NCI-H1105 (cell line): ENCODE results near the gene SARS1.
"Not testable (repeated sequence)": the region's sequence is repeated elsewhere in the genome, so short reads cannot be mapped to it uniquely, and the experiment has no call there.

ENCODE experiments used
- DNase-seq: peaks from one replicate; lab custom pipeline; 2025; lab: John Stamatoyannopoulos, UW

The SARS1 gene

DNA sequence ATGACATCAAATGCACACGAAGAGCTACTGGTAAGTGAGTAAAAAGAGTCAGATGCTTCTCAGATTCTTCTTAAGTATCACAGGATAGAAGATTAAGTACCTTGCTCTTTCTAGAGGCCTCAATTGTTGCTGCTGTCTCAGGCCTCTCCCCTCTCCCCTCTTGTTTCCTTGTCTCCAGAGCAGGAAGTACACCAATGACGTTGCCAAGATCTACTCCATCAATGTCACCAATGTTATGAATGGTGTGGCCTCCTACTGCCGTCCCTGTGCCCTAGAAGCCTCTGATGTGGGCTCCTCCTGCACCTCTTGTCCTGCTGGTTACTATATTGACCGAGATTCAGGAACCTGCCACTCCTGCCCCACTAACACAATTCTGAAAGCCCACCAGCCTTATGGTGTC, 21.3 kb upstream of the SARS1 start:
- DNase-seq = no peak

DNA sequence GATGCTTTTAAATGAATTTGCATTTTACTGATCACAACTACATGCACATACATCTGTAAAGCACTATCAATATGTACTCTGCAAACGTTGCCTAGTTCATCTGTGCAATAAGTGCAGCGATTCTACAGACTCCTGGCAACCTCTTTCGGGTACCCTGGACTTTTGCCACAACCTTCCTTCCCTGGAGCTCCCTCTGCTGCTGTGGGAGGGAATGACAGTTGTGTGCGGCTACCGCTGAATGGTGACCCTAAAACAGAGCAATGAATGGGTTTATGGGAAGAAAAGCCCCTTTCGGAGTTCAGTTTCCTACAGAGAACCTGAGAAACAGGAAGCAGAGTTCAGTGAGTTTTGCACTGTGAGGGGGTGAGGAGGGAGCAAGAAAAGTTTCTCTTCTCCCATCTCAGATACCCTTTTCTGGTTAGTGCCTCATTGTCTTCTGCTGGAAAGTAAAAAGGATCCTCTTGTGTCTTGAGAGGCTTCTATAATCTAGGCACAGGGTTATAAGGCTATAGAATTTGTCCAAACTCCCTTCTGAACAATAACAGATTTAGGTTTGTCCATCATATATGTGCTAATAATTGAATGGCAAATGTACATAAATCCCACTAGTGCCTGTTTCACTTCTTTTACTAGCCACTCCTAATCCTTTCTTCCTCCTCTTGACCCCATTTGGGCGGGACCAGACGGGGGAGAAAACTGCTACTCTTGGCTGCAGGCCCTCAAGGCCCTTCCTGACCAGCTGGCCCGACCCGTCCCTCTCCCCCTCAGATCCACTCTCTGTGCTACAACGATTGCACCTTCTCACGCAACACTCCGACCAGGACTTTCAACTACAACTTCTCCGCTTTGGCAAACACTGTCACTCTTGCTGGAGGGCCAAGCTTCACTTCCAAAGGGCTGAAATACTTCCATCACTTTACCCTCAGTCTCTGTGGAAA, 19.8 kb upstream of the SARS1 start:
- DNase-seq = peak; percentile 21

DNA sequence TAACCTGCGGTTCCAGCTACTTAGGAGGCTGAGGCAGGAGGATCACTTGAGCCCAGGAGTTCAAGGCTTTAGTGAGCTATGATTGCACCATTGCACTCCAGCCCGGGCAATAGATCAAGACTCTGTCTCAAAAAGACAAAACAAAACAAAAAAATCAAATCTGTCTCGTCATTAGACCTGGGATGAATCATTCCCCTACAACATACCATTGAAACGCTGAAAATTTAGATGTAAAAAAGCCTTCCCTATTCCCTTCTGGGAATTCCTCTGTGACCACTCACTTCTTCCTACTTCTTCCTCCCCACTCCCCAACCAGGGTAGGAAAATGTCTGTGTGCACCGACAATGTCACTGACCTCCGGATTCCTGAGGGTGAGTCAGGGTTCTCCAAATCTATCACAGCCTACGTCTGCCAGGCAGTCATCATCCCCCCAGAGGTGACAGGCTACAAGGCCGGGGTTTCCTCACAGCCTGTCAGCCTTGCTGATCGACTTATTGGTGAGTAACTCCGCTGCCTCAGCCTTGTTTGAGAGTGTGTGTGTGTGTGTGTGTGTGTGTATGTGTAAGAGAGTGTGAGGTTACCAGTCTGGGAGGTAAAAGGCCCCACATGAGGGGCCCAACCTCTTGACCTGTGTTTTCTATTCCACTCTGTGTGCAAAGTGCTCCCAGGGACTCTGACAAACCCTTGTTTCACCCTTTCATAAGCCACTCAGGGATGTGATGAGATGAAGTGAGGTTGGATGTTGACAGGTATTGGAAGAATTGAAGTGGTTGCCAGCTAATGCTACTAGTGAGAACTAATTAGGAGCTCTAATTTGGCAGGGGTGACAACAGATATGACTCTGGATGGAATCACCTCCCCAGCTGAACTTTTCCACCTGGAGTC, 16.3 kb upstream of the SARS1 start:
- no peak for DNase-seq

DNA sequence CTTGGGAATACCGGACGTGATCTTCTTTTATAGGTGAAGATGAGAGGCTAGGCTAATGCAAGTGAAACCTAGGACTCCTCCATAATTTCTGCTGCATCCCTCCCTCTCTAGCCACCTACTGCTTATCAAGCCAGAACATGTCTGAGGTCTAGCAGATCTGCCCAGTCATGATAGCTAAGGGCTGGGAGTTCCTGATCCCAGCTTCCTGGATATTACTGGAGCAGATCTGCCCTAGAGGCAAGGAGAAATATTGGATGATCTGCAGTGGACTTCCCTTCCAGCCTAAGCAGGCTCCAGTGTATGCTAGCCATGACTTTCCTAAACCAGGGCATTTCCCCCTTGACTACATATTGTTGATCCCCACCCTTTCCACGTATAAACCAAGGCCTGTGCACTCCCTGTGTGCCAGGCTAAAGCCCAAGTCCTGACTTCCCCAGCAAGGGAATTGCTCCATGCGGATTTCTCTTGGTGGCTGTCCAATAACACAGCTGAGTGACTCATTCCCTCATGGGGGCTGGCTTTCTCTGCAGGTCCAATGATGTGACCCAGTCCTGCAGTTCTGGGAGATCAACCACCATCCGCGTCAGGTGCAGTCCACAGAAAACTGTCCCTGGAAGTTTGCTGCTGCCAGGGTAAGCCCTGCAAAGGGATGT, 15.5 kb upstream of the SARS1 start:
- no peak for DNase-seq

DNA sequence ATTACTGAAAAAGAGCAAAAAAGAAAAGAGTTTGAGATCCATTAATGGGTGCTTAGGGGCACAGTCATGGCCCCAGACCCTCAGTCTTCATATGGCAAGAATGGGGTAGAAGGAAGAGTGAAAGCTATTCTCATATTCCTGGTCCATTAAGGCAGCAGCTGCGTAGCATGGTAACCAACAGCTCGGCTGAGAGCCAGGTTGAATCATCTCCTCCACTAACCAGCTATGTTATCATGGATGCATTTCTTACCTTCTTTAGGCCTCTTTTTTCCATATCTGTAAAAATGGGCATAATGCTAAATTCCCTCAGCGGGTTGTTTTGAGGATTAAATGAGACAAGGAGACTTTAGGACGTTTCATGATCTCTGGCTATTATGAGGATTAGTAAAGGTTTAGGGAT, 15.0 kb upstream of the SARS1 start:
- DNase-seq = no peak

DNA sequence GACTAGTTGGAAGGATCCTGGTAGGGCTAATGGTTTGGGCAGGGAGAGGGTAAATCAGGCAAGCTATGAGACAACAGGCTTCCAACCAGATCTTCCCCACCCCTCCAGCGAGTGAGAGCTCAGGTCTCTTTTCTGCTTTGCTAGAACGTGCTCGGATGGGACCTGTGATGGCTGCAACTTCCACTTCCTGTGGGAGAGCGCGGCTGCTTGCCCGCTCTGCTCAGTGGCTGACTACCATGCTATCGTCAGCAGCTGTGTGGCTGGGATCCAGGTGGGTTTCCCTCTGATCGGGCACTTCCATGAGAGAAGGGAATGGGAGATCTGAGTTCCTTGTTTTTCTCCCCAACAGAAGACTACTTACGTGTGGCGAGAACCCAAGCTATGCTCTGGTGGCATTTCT, 14.0 kb upstream of the SARS1 start:
- no peak for DNase-seq

DNA sequence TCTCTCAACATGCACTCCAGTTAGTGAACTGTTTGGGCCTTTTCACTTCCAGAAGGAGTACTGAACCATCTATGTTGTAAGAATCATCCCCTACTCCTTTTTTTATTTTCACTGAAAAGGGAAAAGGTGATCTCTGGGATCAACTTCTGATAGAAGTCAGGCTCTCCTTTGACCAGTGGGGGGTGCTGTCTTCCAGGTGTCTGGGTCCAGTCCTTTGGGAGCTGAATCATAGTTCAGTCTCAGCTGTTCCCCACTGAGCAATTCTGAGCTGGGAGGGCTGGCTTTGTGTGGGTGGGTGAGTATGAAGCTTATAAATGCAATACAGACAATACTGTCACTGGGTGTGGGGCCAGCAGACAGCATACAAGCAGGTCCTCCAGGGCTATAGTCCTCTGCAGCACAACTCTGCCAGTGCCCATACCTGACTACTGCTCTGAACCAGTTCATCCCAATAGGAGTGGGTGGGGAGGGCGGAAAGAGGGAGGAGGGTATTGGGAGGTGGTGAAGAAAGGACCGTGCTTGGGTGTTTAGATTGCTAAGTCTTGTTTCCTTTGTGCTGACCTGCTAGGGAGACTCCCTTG, 12.5 kb upstream of the SARS1 start:
- DNase-seq = peak; percentile 9

DNA sequence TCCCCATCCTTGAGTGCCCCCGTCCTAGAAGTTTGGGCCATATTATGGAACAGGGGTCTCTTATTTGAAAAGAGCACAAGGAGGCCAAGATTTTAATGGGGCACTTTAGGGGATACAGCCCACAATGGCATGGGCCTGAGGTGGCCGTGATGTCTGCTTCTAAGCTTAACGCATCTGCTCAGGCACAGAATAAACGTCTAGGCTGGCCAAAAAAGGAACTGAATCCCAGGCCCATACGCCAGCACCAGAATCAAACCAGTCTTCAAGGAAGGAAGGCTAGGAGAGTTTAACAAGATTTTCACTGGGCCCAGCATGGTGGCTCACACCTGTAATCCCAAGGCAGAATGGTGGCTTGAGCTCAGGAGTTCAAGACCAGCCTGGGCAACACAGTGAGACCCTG, 9.2 kb upstream of the SARS1 start:
- no peak for DNase-seq

DNA sequence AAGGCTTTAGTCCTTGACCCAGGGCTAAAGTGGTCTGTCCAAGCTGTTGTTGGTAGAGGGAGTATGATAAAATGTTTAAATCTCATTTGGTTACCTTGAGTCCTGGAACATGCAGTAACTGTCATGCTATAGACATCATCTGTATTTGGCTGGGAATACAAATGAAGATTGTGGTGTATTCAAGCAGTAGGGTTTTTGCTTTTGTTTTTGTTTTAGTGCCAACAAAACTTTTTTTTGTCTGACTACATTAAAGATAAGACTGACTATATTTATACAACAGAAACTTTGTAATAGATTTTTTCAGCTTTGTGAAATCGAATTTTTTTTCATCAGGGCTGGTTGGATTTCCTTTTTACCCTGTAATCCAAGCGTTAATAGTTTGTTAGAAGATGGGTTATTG, 7.4 kb upstream of the SARS1 start:
- no peak for DNase-seq

DNA sequence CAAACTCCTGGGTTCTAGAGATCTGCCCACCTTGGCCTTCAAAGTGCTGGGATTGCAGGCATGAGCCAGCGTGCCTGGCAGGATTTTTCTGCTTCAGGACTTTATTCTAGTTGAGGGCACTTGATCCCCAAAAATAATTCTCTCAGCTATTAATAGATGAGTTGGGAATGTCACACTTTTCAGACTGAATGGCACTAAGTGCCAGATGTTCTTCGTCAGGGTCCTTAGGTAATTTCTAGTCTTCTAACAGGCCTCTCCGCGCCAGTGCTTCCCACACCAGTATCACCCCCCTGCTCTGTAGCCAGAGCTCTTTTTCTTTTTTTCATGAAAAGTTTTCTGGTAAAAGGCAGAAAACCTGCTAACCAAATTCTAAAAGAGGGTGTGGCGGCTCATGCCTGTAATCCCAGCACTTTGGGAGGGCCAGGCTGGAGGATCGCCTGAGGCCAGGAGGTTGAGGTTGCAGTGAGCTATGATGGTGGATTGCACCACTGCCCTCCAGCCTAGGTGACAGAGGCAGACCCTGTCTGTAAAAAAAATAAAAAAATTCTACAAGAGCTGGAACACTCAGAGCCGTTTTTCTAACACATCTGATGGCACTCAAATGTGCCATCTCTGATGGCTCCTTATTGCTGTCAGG, 6.1 kb upstream of the SARS1 start:
- no peak for DNase-seq

DNA sequence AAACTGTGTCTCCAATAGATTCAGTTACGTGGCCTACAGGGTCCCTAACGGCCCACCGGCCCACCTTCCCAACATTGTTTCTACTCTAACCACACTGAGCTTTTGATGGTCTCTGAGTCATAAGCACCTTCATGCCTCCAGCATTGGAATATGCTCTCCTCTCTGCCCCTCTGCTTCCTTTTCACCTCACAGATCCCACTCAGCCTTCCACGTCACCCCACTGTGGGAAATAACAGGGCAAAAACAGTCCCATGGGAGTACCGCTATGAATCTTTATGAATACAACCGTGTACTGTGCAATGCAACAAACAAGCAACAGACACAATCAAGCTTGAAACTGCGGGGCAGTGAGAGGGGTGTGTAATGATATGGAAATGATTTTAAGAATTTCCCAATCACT, 5.3 kb upstream of the SARS1 start:
- no peak for DNase-seq

DNA sequence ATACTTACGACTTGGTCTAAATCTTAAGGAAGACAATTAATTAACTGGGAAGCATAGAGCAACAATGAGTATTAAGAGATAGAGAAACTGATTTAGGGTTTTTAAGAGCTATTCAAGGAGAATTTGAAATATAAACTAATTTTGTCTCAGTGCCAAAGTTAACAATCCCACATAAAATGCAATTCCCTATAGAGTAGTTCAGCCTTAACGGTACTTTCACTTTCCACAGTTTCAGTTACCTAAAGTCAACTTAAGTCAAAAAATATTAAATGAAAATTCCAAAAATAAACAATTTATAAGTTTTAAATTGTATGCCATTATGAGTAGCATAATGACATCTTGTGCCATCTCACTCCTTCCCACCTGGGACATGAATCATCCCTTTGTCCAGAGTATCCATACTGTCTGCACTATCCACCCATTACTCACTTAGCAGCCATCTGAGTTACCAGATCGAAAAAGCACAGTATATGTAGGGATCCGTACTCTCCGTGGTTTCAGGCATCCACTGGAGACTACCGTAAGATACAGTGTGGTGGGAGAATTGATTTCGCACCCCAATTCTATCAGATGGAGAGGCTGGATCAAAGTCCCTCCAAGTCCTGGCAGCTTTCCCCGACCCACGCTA, 4.8 kb upstream of the SARS1 start:
- DNase-seq = no peak

DNA sequence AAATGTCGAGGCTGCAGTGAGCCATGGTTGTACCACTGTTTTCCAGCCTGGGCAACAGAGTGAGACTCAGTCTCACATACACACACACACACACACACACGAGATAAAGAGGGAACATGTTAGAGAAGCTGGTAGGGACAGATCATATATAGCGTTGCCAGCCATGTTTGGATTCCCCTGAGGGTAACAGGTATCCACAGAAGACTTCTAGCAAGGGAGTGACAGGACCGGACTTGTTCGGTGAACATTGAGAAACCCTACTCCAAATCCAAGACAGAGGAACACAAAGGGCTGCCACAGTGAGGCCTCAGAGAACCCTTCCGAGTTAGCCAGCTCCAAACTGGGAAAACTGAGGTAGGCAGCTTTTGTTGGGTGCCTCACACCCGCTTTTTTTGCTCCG, 3.7 kb upstream of the SARS1 start:
- DNase-seq = no peak

DNA sequence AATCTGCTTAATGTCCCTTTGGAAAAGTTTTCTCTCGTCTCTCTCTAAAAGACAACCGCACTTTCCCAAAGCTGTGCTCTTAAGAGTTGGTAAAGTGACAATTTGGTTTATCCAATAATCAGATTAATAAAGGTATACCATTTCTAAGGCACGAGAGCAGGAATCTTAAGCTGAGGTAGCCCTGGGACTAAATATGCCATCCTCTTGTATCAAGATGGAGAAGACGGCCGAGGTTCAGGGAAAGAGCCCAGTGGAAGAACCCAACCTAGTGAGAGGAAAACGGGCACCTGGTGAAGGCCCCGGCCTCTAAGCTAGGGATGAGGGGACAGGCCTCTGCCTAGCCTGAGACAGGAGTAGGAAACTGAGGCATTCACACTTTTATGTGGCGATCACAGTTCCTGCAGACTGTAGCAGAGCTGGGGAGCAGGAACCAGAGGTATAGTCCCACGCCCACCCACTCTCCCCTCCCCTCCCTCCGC, 334 bp upstream of the SARS1 start:
- no peak for DNase-seq

DNA sequence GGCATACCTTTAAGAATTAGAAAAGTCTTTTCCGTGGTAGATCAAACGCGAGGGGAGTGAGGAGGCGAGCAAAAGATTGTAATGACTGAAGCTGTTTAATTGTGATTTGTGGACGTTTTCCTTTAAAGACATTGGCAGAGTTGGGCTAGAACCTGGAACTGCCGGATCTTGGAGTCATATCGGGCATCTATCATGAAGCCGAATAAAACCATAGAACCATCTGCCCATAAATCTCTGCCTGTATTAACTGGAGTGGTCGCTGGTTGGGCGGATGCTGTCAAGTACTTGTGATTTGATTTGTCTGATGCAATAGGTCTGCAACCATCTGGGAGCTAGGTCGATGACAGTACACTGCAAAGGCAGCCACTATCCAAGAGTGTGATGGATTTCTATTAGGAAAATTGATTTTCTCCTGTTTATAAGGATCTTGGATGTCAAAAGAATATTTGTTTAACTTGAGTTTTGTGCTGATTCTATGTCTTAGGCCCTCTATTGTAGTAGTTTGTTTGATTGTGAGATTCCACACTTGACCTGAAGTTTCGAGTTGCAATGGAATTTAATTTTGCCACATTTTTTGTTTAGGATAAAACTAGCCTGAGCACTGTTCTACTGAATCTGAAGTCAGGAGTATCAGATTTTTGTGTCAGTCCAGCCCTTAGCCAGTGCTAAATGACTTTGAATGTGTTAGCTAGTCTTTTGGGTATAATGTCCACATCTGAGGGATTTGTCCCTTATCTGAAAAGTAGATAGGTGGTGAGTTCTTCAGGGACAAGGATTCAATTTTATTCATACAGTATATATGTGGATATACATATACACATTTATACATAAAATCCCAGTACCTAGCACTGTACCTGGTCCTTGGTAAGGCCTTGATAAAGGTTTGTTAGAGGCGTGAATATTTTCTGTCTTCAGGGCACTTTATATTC, 1.2 kb downstream of the SARS1 start:
- peak; percentile 69 for DNase-seq

DNA sequence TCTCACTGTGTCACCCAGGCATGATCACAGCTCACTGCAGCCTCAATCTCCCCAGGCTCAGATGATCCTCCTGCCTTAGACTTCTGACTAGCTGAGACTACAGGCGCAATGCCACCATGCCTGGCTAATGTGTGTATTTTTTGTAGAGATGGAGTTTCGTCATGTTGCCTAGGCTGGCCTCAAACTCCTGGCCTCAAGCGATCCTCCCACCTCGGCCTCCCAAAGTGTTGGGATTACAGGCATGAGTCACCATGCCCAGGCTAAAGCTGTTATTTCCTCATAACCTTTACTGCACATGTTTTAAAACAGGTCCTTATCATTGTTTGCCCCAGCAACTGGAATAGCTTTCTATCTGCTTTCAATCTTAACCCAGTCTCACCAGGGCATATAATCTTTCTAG, 2.9 kb downstream of the SARS1 start:
- DNase-seq = no peak

DNA sequence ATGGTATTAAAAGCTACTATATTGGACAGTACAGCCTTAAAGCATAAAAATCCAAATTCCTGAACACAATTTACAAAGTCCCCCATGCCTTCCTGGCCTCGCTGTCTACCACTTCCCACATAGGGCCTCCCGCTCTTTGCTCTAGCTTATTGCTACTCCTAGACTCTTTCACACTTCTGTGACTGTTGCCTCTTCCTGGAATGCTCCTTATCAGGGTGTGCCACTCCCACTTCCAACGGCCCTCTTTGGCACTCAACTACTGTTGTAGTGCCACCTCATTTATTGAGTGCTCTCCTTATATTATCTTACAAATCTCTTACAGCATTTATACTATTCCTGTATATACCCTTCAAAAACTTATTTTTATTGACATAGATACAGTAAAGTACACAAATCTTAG, 4.8 kb downstream of the SARS1 start:
- DNase-seq = no peak

DNA sequence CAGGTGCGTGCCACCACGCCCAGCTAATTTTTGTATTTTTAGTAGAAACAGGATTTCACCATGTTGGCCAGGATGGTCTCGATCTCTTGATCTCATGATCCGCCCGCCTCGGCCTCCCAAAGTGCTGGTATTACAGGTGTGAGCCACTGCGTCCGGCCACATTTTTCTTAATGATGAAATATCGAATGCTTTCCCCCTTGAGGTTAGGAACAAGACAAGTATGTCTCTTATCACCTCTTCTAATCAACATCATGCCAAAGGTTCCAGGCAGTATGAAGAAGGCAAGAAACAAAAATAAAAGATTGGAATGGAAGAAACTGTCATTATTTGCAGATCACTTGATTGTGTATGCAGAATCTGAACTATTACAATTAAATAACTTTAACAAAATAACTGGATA, 7.5 kb downstream of the SARS1 start:
- DNase-seq = not testable (repeated sequence)

DNA sequence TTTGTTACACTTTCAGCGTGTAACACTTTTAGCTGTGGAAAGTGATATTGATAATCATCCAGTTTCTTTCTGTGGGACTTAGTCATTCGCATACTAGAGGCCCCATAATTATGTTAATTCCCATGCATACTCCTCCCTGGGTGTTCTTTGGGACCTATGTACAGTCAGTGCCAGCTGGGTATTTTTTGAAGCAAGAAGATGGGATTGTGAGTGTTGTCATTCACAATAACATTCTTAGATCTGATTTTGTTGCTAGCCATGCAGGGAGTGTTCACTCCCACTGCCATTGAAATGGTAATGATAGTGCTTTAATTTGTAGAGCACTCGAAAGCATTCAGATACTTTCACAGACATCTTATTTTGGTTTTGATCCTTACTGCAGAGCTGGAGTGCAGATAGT, 11.6 kb downstream of the SARS1 start:
- no peak for DNase-seq
